Measurements from ENCODE around the gene ANKRD63.

Gene ANKRD63

GRCh38 chr15:40241269-40242212, 41.3 kb downstream of the ANKRD63 start:
- DNase-seq: no peak

- DNase-seq: no peak
These were observed 42.1 kb downstream of the ANKRD63 start for GRCh38 chr15:40240619-40241221.

- no peak for DNase-seq
These were observed 42.9 kb downstream of the ANKRD63 start for GRCh38 chr15:40239693-40240618.

- DNase-seq: no peak
These were observed 43.5 kb downstream of the ANKRD63 start for GRCh38 chr15:40239404-40239692.

- no peak for DNase-seq
These were observed 44.1 kb downstream of the ANKRD63 start, which contains the start of gene PAK6 for GRCh38 chr15:40238532-40239403. TSS of gene PAK6 (plus strand) at chr15:40239063. CDS start at chr15:40264786, 25,723 bp downstream.

- DNase-seq: peak; percentile 76 to 81
These were observed 47.5 kb downstream of the ANKRD63 start for GRCh38 chr15:40235201-40235885.

- no peak for DNase-seq
These were observed 48.1 kb downstream of the ANKRD63 start for GRCh38 chr15:40234783-40235182.

- no peak for DNase-seq
These were observed 48.9 kb downstream of the ANKRD63 start for GRCh38 chr15:40233727-40234577.

GRCh38 chr15:40232625-40233070, 50.2 kb downstream of the ANKRD63 start:
- no peak for DNase-seq

All from AML-193 (cell line).